SK-N-SH treated with all-trans-retinoic acid at 6 μM for 48 hours (cell line): Measurements from ENCODE around the gene ASTN1.

Experiments used
- ATAC-seq: fragments of 200-7000 bp; cut with Tn5 transposase; 3 replicates; pipeline ENCODE4 v1.9.1; 2020; ENCODE audit warnings: mild to moderate bottlenecking, moderate library complexity
- ARNTL ChIP-seq: fragments of 450-650 bp; formaldehyde crosslinking; IDR thresholded peaks from 2 replicates; pipeline ENCODE4 v1.5.0; 2020; ENCODE audit warnings: low read depth, mild to moderate bottlenecking, moderate library complexity, borderline replicate concordance
- BACH2 ChIP-seq: fragments of 250-450 bp; sonication (Bioruptor Pico); IDR thresholded peaks from 2 replicates; pipeline ENCODE4 v1.9.0; 2021; ENCODE audit warnings: mild to moderate bottlenecking, borderline replicate concordance
- CSDC2 ChIP-seq: fragments of 250-450 bp; sonication (Bioruptor Pico); IDR thresholded peaks from 2 replicates; pipeline ENCODE4 v1.5.0; 2020; ENCODE audit warnings: mild to moderate bottlenecking, moderate library complexity
- ESRRG ChIP-seq: fragments of 250-450 bp; sonication (Bioruptor Pico); IDR thresholded peaks from 2 replicates; pipeline ENCODE4 v1.6.1; 2021; ENCODE audit warnings: mild to moderate bottlenecking
- ISL1 ChIP-seq: fragments of 250-450 bp; sonication (Bioruptor Pico); IDR thresholded peaks from 2 replicates; pipeline ENCODE4 v2.1.2; 2022; ENCODE audit warnings: mild to moderate bottlenecking, moderate library complexity
- POU6F1 ChIP-seq: fragments of 250-450 bp; sonication (Bioruptor Pico); IDR thresholded peaks from 2 replicates; pipeline ENCODE4 v1.8.0; 2021; ENCODE audit warnings: low read depth, mild to moderate bottlenecking, moderate library complexity, borderline replicate concordance
- PPARA ChIP-seq: fragments of 250-450 bp; sonication (Bioruptor Pico); IDR thresholded peaks from 2 replicates; pipeline ENCODE4 v1.5.0; 2020; ENCODE audit warnings: mild to moderate bottlenecking, borderline replicate concordance
- RARB ChIP-seq: fragments of 250-450 bp; sonication (Bioruptor Pico); IDR thresholded peaks from 2 replicates; pipeline ENCODE4 v1.8.0; 2021; ENCODE audit warnings: mild to moderate bottlenecking, moderate library complexity
- SNAI2 ChIP-seq: fragments of 250-450 bp; sonication (Bioruptor Pico); IDR thresholded peaks from 2 replicates; pipeline ENCODE4 v1.5.0; 2020; ENCODE audit warnings: mild to moderate bottlenecking, moderate library complexity
- TCF4 ChIP-seq: fragments of 250-450 bp; sonication (Bioruptor Pico); IDR thresholded peaks from 2 replicates; pipeline ENCODE4 v1.8.0; 2021; ENCODE audit warnings: mild to moderate bottlenecking, moderate library complexity, borderline replicate concordance
- TOX ChIP-seq: fragments of 250-450 bp; sonication (Bioruptor Pico); IDR thresholded peaks from 2 replicates; pipeline ENCODE4 v1.8.0; 2021; ENCODE audit warnings: mild to moderate bottlenecking, moderate library complexity, borderline replicate concordance
- TSHZ2 ChIP-seq: fragments of 250-450 bp; sonication (Bioruptor Pico); IDR thresholded peaks from 2 replicates; pipeline ENCODE4 v1.5.0; 2020; ENCODE audit warnings: mild to moderate bottlenecking, moderate library complexity
- ZC3H10 ChIP-seq: fragments of 250-450 bp; sonication (Bioruptor Pico); IDR thresholded peaks from 2 replicates; pipeline ENCODE4 v1.5.1; 2021; ENCODE audit warnings: mild to moderate bottlenecking, moderate library complexity
- ZFP30 ChIP-seq: fragments of 450-650 bp; formaldehyde crosslinking; IDR thresholded peaks from 2 replicates; pipeline ENCODE4 v1.5.0; 2022; ENCODE audit warnings: mild to moderate bottlenecking, moderate library complexity
- ZNF70 ChIP-seq: fragments of 450-650 bp; formaldehyde crosslinking; IDR thresholded peaks from 2 replicates; pipeline ENCODE4 v1.5.0; 2020; ENCODE audit warnings: mild to moderate bottlenecking, moderate library complexity
- ZNF8 ChIP-seq: fragments of 450-650 bp; formaldehyde crosslinking; IDR thresholded peaks from 2 replicates; pipeline ENCODE4 v1.5.0; 2020; ENCODE audit warnings: mild to moderate bottlenecking, moderate library complexity
- TF ChIP-seq, protein P1 (sequence below): fragments of 250-450 bp; sonication (Bioruptor Pico); IDR thresholded peaks from 2 replicates; pipeline ENCODE4 v1.5.1; 2020; ENCODE audit warnings: low read depth, mild to moderate bottlenecking, moderate library complexity
- TF ChIP-seq, protein P2 (sequence below): fragments of 250-450 bp; sonication (Bioruptor Pico); IDR thresholded peaks from 2 replicates; pipeline ENCODE4 v1.5.1; 2021; ENCODE audit warnings: mild to moderate bottlenecking, moderate library complexity

Gene ASTN1

DNA sequence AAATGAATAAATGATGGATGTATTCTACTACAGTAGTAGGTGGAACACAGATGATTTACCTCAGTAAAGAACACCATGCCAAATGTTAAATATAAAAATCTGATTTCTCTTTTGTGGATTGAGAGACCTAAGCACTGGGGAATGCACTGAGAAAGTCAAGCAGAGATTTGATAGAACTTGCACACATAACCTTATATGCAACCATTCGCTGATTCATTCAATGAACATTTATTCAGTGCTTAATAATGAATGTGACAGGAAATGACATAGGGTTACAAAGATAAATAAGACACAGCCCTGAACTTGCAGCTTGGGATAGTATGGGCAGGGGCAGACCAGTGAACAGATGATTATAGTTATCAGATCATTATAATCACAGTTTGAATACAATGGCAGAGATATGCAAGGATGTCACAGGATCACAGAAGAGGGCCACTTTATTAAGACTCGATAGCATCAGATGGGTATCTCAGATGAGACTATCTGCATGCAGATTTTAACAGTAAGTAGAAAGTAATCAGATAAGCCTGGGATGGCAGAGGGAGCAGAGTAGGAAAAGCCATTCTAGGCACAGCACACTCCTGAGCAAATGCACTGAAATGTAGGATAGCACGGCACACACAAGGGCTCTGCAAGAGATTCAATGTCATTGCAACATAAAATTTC, 169.4 kb downstream of the ASTN1 start:
- no peak for TF ChIP-seq TOX (CRISPR knock-in tag)
- peak; percentile 75; the same call in 1 of the 2 replicates for TF ChIP-seq TCF4
- TF ChIP-seq, protein P1, sequence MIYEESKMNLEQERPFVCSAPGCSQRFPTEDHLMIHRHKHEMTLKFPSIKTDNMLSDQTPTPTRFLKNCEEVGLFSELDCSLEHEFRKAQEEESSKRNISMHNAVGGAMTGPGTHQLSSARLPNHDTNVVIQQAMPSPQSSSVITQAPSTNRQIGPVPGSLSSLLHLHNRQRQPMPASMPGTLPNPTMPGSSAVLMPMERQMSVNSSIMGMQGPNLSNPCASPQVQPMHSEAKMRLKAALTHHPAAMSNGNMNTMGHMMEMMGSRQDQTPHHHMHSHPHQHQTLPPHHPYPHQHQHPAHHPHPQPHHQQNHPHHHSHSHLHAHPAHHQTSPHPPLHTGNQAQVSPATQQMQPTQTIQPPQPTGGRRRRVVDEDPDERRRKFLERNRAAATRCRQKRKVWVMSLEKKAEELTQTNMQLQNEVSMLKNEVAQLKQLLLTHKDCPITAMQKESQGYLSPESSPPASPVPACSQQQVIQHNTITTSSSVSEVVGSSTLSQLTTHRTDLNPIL (CRISPR knock-in tag): no peak
- TF ChIP-seq ISL1 (CRISPR knock-in tag): no peak
- no peak for ATAC-seq

- TF ChIP-seq ISL1 (CRISPR knock-in tag): no peak
- no peak for TF ChIP-seq ZC3H10 (CRISPR knock-in tag)
- no peak for TF ChIP-seq POU6F1 (CRISPR knock-in tag)
- no peak for TF ChIP-seq ARNTL (CRISPR knock-in tag)
- TF ChIP-seq BACH2 (CRISPR knock-in tag): no peak
- no peak for TF ChIP-seq ESRRG (CRISPR knock-in tag)
- no peak for TF ChIP-seq CSDC2 (CRISPR knock-in tag)
- no peak for TF ChIP-seq SNAI2 (CRISPR knock-in tag)
- no peak for TF ChIP-seq ZFP30 (CRISPR knock-in tag)
- TF ChIP-seq, all 23 proteins: peak for 0
- no peak for ATAC-seq
These were observed 170.9 kb downstream of the ASTN1 start for GRCh38 chr1:176993587-176993986.

GRCh38 chr1:176989754-176990153, 174.8 kb downstream of the ASTN1 start:
- no peak for ATAC-seq

More at GRCh38 chr1:176989754-176990153, 174.8 kb downstream of the ASTN1 start:
- TF ChIP-seq ZC3H10 (CRISPR knock-in tag): no peak
- no peak for TF ChIP-seq TSHZ2 (CRISPR knock-in tag)
- TF ChIP-seq ZFP30 (CRISPR knock-in tag): no peak
- TF ChIP-seq, protein P1 (CRISPR knock-in tag): no peak
- no peak for TF ChIP-seq TCF4
- no peak for TF ChIP-seq TOX (CRISPR knock-in tag)
- TF ChIP-seq ZNF70: no peak
- no peak for TF ChIP-seq RARB (CRISPR knock-in tag)
- TF ChIP-seq, protein P2, sequence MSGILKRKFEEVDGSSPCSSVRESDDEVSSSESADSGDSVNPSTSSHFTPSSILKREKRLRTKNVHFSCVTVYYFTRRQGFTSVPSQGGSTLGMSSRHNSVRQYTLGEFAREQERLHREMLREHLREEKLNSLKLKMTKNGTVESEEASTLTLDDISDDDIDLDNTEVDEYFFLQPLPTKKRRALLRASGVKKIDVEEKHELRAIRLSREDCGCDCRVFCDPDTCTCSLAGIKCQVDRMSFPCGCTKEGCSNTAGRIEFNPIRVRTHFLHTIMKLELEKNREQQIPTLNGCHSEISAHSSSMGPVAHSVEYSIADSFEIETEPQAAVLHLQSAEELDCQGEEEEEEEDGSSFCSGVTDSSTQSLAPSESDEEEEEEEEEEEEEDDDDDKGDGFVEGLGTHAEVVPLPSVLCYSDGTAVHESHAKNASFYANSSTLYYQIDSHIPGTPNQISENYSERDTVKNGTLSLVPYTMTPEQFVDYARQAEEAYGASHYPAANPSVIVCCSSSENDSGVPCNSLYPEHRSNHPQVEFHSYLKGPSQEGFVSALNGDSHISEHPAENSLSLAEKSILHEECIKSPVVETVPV (CRISPR knock-in tag): no peak
- TF ChIP-seq SNAI2 (CRISPR knock-in tag): no peak
- TF ChIP-seq ESRRG (CRISPR knock-in tag): no peak
- no peak for TF ChIP-seq CSDC2 (CRISPR knock-in tag)
- no peak for TF ChIP-seq PPARA (CRISPR knock-in tag)
- no peak for TF ChIP-seq ZNF8 (CRISPR knock-in tag)
